Measurements from ENCODE around the gene OTUD5. TPM values are rescaled to one million over a fixed set of nuclear protein-coding genes. Genes with fewer than 3 reads are reported as not detected.

Gene OTUD5
- total RNA-seq, 1 donor from 2014 or later, result 29.4 TPM

GRCh38 chrX:48972220-48973164 is 15.1 kb upstream of the OTUD5 start:
- peak; percentile 65 for DNase-seq

GRCh38 chrX:48971249-48972219 is 14.1 kb upstream of the OTUD5 start, which contains the start of gene KCND1:
TSS of gene KCND1 (minus strand) at chrX:48971844. CDS start at chrX:48970271, 1,573 bp downstream.
- peak; percentile 33 for DNase-seq

- no peak for DNase-seq
Measured at GRCh38 chrX:48969471-48969870, 12.1 kb upstream of the OTUD5 start.

GRCh38 chrX:48968377-48968776 is 11.0 kb upstream of the OTUD5 start:
- DNase-seq, result no peak

GRCh38 chrX:48966796-48967579 is 9.6 kb upstream of the OTUD5 start:
- DNase-seq, result no peak

- DNase-seq, result no peak
Measured at GRCh38 chrX:48965959-48966358, 8.6 kb upstream of the OTUD5 start.

GRCh38 chrX:48961585-48962091 is 4.2 kb upstream of the OTUD5 start:
- no peak for DNase-seq

DNA sequence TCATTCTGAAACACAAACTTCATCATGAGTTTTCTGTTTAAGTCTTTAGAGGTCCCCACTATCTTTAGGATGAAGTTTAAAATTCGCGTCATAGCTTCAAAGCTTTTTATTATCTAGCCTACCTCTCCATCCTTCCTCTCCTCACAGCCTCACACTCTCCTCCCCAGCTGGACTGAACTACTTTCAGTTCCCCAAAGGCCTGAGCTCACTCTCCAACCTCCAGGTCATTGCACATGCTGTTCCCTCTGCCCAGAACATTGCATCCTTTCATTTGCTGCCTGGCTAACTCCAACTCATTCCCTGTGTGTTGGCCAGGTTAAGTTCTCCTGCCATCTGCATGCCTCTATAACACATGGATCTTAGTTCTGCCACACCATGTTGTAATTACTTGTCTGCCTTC is 2.9 kb upstream of the OTUD5 start:
- DNase-seq, result no peak

DNA sequence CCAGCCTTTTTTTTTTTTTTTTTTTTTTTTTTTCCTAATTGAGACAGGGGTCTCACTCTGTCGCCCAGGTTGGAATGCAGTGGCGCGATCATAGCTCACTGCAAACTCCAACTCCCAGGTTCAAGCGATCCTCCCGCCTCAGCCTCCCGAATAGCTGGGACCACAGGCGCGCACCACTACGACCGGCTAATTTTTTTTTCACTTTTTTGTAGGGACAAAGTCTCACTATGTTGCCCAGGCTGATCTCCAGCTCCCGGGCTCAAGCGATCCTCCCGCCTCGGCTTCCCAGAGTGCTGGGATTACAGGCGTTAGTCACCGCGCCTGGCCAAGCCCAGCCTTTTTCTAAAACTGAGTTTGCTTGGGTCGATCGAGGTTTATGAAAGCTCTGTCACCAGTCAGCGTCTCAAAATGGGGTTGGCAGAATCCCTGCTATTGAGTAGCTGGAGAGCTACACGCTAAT is 1.3 kb upstream of the OTUD5 start:
- peak; percentile 53 for DNase-seq

- peak; percentile 98 for DNase-seq
Measured at GRCh38 chrX:48957827-48958634, 624 bp upstream of the OTUD5 start.

GRCh38 chrX:48956728-48957414 is 536 bp downstream of the OTUD5 start:
- peak; percentile 40 for DNase-seq

- no peak for DNase-seq
Measured at GRCh38 chrX:48948589-48948988, 8.8 kb downstream of the OTUD5 start.

DNA sequence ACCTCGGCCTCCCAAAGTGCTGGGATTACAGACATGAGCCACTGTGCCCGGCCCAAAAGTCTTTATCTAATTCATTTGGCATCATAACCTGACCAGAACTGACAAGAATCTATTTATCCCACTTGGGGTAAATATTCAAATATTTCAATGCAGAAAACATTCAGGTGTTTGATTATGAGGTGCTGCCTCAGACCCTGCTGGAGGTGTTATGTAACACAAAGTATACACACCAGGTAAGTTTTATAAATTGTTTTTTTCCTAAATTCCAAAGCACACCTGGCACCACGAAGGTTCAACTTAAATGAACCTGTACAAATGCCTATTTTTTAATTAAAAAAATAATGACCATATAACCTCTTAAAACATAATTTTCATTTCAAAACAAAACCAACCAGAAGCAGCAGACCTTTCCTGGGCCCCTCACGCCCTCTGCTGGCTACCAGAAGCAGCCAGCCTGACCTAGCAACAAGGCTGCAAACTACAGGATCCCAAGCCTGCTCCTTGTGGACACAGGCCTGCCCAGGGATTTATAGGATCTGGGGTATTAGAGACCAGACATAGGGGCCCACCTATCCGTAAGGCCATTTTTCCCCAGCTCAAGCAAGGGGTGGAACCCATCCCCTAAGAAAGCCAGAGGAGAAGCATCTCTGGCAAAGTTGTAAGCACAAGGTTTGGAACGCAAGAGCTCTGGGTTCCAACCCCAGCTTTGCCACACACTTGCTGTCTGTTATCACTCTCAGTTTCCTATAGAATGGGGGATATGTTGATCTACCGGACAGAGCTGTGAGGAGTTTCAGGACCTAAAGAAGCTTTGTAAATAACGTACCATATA is 11.7 kb downstream of the OTUD5 start:
- peak; percentile 68 for DNase-seq

DNA sequence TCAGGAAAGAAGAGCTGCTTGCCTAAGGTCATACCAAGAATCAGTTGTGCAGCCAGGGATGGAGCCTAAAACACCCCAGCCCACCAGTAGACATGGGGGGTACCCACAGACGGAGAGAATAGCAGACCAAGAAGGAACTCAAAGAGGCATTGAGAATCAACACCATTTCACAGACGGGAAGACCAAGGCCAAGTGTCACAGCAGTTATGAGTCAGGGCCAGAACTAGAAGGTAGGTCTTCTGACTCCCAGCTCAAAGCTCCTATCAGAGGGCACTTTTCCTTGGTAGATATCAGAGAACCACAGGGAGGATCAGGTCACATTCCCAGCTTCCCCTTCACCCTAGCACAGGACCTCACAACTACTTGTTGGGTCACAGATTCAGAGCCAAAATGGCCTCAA is 14.5 kb downstream of the OTUD5 start:
- DNase-seq, result no peak

- no peak for DNase-seq
Measured at GRCh38 chrX:48940404-48940955, 16.9 kb downstream of the OTUD5 start.

GRCh38 chrX:48939524-48940228 is 17.7 kb downstream of the OTUD5 start:
- DNase-seq, result no peak

- DNase-seq, result no peak
Measured at GRCh38 chrX:48938721-48939425, 18.5 kb downstream of the OTUD5 start.
